ENCODE measurements around the gene ATP8A2.

Gene ATP8A2

GRCh38 chr13:26022538-26023292 lies 650.9 kb downstream of the ATP8A2 start:
- no peak for FAIRE-seq

GRCh38 chr13:26024558-26024957 lies 652.8 kb downstream of the ATP8A2 start:
- no peak for FAIRE-seq

GRCh38 chr13:26025196-26025595 lies 653.4 kb downstream of the ATP8A2 start:
- no peak for FAIRE-seq

GRCh38 chr13:26025771-26026170 lies 654.0 kb downstream of the ATP8A2 start:
- no peak for FAIRE-seq

- FAIRE-seq = no peak
These were observed 654.4 kb downstream of the ATP8A2 start for GRCh38 chr13:26026211-26026610.

GRCh38 chr13:26029581-26030136 lies 657.9 kb downstream of the ATP8A2 start:
- no peak for FAIRE-seq

- FAIRE-seq = no peak
These were observed 658.6 kb downstream of the ATP8A2 start for GRCh38 chr13:26030331-26030730.

GRCh38 chr13:26034018-26034417 lies 662.2 kb downstream of the ATP8A2 start:
- no peak for FAIRE-seq

GRCh38 chr13:26036383-26036782 lies 664.6 kb downstream of the ATP8A2 start:
- FAIRE-seq = no peak

GRCh38 chr13:26037302-26037701 lies 665.5 kb downstream of the ATP8A2 start:
- no peak for FAIRE-seq

GRCh38 chr13:26038931-26039475 lies 667.2 kb downstream of the ATP8A2 start:
- FAIRE-seq = no peak

- FAIRE-seq = no peak
These were observed 669.7 kb downstream of the ATP8A2 start for GRCh38 chr13:26041444-26041843.

- FAIRE-seq = no peak
These were observed 671.0 kb downstream of the ATP8A2 start for GRCh38 chr13:26042785-26043184.

- FAIRE-seq = no peak
These were observed 673.4 kb downstream of the ATP8A2 start for GRCh38 chr13:26045142-26045541.

GRCh38 chr13:26046639-26047038 lies 674.9 kb downstream of the ATP8A2 start:
- no peak for FAIRE-seq

- no peak for FAIRE-seq
These were observed 675.3 kb downstream of the ATP8A2 start for GRCh38 chr13:26047040-26047439.

GRCh38 chr13:26048741-26049140 lies 677.0 kb downstream of the ATP8A2 start:
- FAIRE-seq = no peak

- no peak for FAIRE-seq
These were observed 678.9 kb downstream of the ATP8A2 start for GRCh38 chr13:26050568-26051230.

- FAIRE-seq = no peak
These were observed 679.5 kb downstream of the ATP8A2 start for GRCh38 chr13:26051231-26051656.

- no peak for FAIRE-seq
These were observed 680.0 kb downstream of the ATP8A2 start, which contains the start of gene SHISA2 for GRCh38 chr13:26051657-26052311. Gene SHISA2, minus strand, starts transcription at chr13:26052016. Its CDS starts 1,041 bp downstream, at chr13:26050975.

GRCh38 chr13:26052337-26052736 lies 680.6 kb downstream of the ATP8A2 start:
- no peak for FAIRE-seq

GRCh38 chr13:26053418-26053980 lies 681.7 kb downstream of the ATP8A2 start:
- FAIRE-seq = no peak

GRCh38 chr13:26054896-26055295 lies 683.1 kb downstream of the ATP8A2 start:
- FAIRE-seq = no peak
